Muscle of leg (tissue), 11 donors: Measurements from ENCODE around the gene ESPN. TPM values are rescaled to one million over a fixed set of nuclear protein-coding genes. Genes with fewer than 3 reads are reported as not detected.

Experiments
- DNase-seq: peaks from one replicate; pipeline ENCODE4 v3.0.0; 2013
- H3K27ac ChIP-seq: one replicate; pipeline ENCODE4 v1.5.1; 2013; ENCODE audit warnings: mild to moderate bottlenecking, low read length, control low read depth
- H3K27me3 ChIP-seq: one replicate; pipeline ENCODE4 v1.6.1; 2013; ENCODE audit warnings: low read length; ENCODE audit not compliant: control insufficient read depth, insufficient read depth
- H3K36me3 ChIP-seq: one replicate; pipeline ENCODE4 v1.6.1; 2013; ENCODE audit warnings: low read length; ENCODE audit not compliant: control insufficient read depth, insufficient read depth
- H3K4me1 ChIP-seq: one replicate; pipeline ENCODE4 v1.6.1; 2013; ENCODE audit warnings: low read length; ENCODE audit not compliant: control insufficient read depth, insufficient read depth
- H3K4me3 ChIP-seq: one replicate; pipeline ENCODE4 v1.5.1; 2013; ENCODE audit warnings: low read length, control low read depth
- H3K9me3 ChIP-seq: replicated peaks from 2 replicates; pipeline ENCODE4 v1.6.1; 2013; ENCODE audit warnings: low read depth, low read length; ENCODE audit not compliant: control insufficient read depth
- WGBS: methylation state at CpG from one replicate; pipeline ENCODE4 v1.1.5; 2013; ENCODE audit warnings: missing lambda C conversion rate; ENCODE audit not compliant: insufficient coverage; 5-methylcytosine and 5-hydroxymethylcytosine counted together
- polyA plus RNA-seq, 8 donors: library from polyadenylated mRNA; unstranded; fragments of 120-200 nt; gene quantifications; one replicate each; pipeline versions ENCODE4 v1.2.1 to v1.2.3, GENCODE V29; 2013; ENCODE audit warnings: inconsistent platforms in 1 of 8, low replicate concordance in 1 of 8; ENCODE audit not compliant: insufficient read length in 8 of 8, insufficient read depth in 1 of 8
- total RNA-seq: library from RNA; stranded (reverse); fragments of 120-200 nt; gene quantifications from one replicate; pipeline ENCODE4 v1.2.4, GENCODE V29; 2013

Gene ESPN
- total and polyA plus RNA-seq, 9 donors = 0.22 to 14.3 (median 1.7) TPM

- H3K36me3 ChIP-seq = peaks cover 2% of the 10 kb centered on the region
- 69% methylated on average over 10 of the region's 11 CpGs for WGBS
- H3K9me3 ChIP-seq = no peaks in the 10 kb centered on the region
- H3K4me1 ChIP-seq = peaks cover 2% of the 10 kb centered on the region
- no peak for DNase-seq
- H3K27me3 ChIP-seq = peaks cover 86% of the 10 kb centered on the region
- H3K4me3 ChIP-seq = no peak overlapping the region
- H3K27ac ChIP-seq = no peak overlapping the region
These were observed 32.4 kb downstream of the ESPN start for GRCh38 chr1:6456800-6457466.

- no peak for DNase-seq
- no peaks in the 10 kb centered on the region for H3K9me3 ChIP-seq
- no peak overlapping the region for H3K4me3 ChIP-seq
- 15% methylated on average over 12 of the region's 18 CpGs for WGBS
- H3K4me1 ChIP-seq = peaks cover 2% of the 10 kb centered on the region
- H3K27ac ChIP-seq = no peak overlapping the region
- peaks cover 72% of the 10 kb centered on the region for H3K27me3 ChIP-seq
- peaks cover 10% of the 10 kb centered on the region for H3K36me3 ChIP-seq
These were observed 35.3 kb downstream of the ESPN start for GRCh38 chr1:6459850-6460265.

- H3K9me3 ChIP-seq = no peaks in the 10 kb centered on the region
- H3K4me3 ChIP-seq = no peak overlapping the region
- WGBS = 24% methylated on average over 16 of the region's 39 CpGs
- no peak for DNase-seq
- peaks cover 75% of the 10 kb centered on the region for H3K27me3 ChIP-seq
- H3K4me1 ChIP-seq = peaks cover 2% of the 10 kb centered on the region
- H3K36me3 ChIP-seq = peaks cover 10% of the 10 kb centered on the region
- H3K27ac ChIP-seq = no peak overlapping the region
These were observed 35.9 kb downstream of the ESPN start for GRCh38 chr1:6460301-6461050.

DNA sequence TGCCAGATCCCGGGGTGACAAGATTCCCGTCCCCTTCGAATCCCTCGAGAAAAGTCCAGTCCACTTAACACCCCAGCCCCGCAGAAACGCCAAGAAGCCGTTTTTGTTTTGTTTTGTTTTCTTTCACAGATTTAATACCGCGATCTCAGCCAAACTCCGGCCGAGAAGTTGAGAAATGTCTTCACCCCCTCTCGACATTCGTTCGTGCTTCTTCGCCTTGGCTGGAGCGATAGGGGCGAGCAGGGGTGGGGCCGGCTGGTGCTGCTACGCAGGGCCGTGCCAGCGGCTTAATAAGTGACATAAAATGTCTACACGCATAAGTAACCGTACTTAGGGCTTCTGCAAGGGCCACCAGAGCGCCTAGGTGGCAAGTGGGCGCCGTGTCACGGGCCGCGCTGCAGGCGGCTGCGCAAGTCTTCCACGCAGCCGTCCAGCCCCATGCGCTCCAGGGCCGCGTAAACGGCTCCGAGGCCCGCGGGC, 36.5 kb downstream of the ESPN start:
- DNase-seq = no peak
- peaks cover 10% of the 10 kb centered on the region for H3K36me3 ChIP-seq
- no peaks in the 10 kb centered on the region for H3K9me3 ChIP-seq
- H3K27me3 ChIP-seq = peaks cover 73% of the 10 kb centered on the region
- peaks cover 6% of the 10 kb centered on the region for H3K4me1 ChIP-seq
- no peak overlapping the region for H3K27ac ChIP-seq
- 61% methylated on average over 34 of the region's 40 CpGs for WGBS
- H3K4me3 ChIP-seq = no peak overlapping the region

GRCh38 chr1:6461538-6462411, 37.2 kb downstream of the ESPN start:
- no peak overlapping the region for H3K27ac ChIP-seq
- H3K4me1 ChIP-seq = peaks cover 6% of the 10 kb centered on the region
- H3K36me3 ChIP-seq = peaks cover 11% of the 10 kb centered on the region
- peaks cover 66% of the 10 kb centered on the region for H3K27me3 ChIP-seq
- no peaks in the 10 kb centered on the region for H3K9me3 ChIP-seq
- no peak for DNase-seq
- H3K4me3 ChIP-seq = no peak overlapping the region
- 59% methylated on average over 47 of the region's 48 CpGs for WGBS

- DNase-seq = no peak
- Histone ChIP-seq H3K4me3 (no peak overlapping the region), H3K4me1 (peaks cover 6% of the 10 kb centered on the region), H3K36me3 (peaks cover 13% of the 10 kb centered on the region), H3K27ac (no peak overlapping the region), H3K27me3 (peaks cover 59% of the 10 kb centered on the region), H3K9me3 (no peaks in the 10 kb centered on the region)
- WGBS = 49% methylated on average over 5 of the region's 13 CpGs
These were observed 38.0 kb downstream of the ESPN start for GRCh38 chr1:6462412-6463119.

DNA sequence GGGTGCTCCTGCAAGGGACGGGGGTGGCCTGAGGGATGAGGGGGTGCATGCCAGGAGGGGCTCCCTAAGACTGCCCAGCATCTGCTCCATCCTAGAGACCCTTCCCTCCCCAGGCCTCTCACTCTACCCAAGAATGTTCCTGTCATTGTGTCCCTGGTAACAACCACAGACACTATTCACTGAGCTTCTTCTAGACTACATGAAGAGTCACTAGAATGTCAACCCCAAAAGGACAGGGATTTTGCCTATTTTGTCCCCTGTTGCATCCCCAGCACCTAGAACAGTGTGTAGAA, 38.5 kb downstream of the ESPN start:
- Histone ChIP-seq H3K36me3 (peaks cover 18% of the 10 kb centered on the region), H3K9me3 (no peaks in the 10 kb centered on the region), H3K27me3 (peaks cover 55% of the 10 kb centered on the region), H3K4me3 (no peak overlapping the region), H3K4me1 (peaks cover 6% of the 10 kb centered on the region), H3K27ac (no peak overlapping the region)
- DNase-seq = no peak
- WGBS = no CpG with 5 or more reads among the region's 1 CpG

GRCh38 chr1:6464514-6464836, 39.9 kb downstream of the ESPN start:
- peaks cover 6% of the 10 kb centered on the region for H3K4me1 ChIP-seq
- H3K36me3 ChIP-seq = peaks cover 26% of the 10 kb centered on the region
- H3K4me3 ChIP-seq = no peak overlapping the region
- DNase-seq = no peak
- H3K27me3 ChIP-seq = peaks cover 48% of the 10 kb centered on the region
- no peaks in the 10 kb centered on the region for H3K9me3 ChIP-seq
- 76% methylated on average over 7 of the region's 7 CpGs for WGBS
- H3K27ac ChIP-seq = no peak overlapping the region

DNA sequence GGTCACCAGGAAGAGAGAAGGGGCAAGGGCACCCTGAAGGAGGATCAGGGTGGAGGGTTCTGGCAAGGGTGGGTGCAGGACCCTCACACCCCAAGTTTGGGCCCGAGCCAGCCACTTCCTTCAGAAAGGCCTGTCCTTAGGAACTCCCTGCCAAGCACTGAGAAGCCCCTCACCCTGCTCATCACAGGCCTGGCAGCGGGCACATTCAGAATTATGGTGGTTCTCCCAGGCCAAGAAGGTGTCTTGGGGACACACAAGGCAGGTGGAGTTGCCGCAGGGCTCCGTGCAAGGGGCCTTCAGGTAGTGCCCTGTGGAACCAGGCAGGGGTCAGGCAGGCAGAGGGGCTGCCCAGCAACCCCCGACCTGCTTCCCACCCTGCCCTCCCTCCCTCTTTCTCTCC, 40.3 kb downstream of the ESPN start:
- Histone ChIP-seq H3K27me3 (peaks cover 43% of the 10 kb centered on the region), H3K4me1 (peaks cover 6% of the 10 kb centered on the region), H3K9me3 (no peaks in the 10 kb centered on the region), H3K27ac (no peak overlapping the region), H3K36me3 (peaks cover 27% of the 10 kb centered on the region), H3K4me3 (no peak overlapping the region)
- DNase-seq = no peak
- 85% methylated on average over 4 of the region's 5 CpGs for WGBS
